Endodermal cell (in vitro differentiated cells): Measurements from ENCODE around the gene ZNF473. TPM values are rescaled to one million over a fixed set of nuclear protein-coding genes. Genes with fewer than 3 reads are reported as not detected.

Experiments used
- DNase-seq: peaks from one replicate; pipeline ENCODE4 v3.0.0-alpha.2; 2017
- H3K27ac ChIP-seq: 2 replicates; pipeline ENCODE4 v1.5.1; 2013; ENCODE audit warnings: mild to moderate bottlenecking, low read depth, low read length, moderate library complexity
- H3K27me3 ChIP-seq: 2 replicates; pipeline ENCODE4 v1.6.1; 2013; ENCODE audit warnings: mild to moderate bottlenecking, low read length, moderate library complexity; ENCODE audit not compliant: insufficient read depth, control insufficient read depth, poor library complexity, severe bottlenecking
- H3K36me3 ChIP-seq: 2 replicates; pipeline ENCODE4 v1.7.0; 2013; ENCODE audit warnings: mild to moderate bottlenecking, low read length, moderate library complexity; ENCODE audit not compliant: control insufficient read depth, insufficient read depth
- H3K4me1 ChIP-seq: one replicate; pipeline ENCODE4 v1.7.0; 2013; ENCODE audit warnings: low read length; ENCODE audit not compliant: control insufficient read depth, insufficient read depth
- H3K4me3 ChIP-seq: 2 replicates; pipeline ENCODE4 v1.5.1; 2013; ENCODE audit warnings: mild to moderate bottlenecking, low read length, moderate library complexity
- H3K9ac ChIP-seq: 2 replicates; pipeline ENCODE4 v1.6.1; 2013; ENCODE audit warnings: mild to moderate bottlenecking, low read length, moderate library complexity; ENCODE audit not compliant: poor library complexity, severe bottlenecking; ENCODE audit errors: extremely low read depth
- H3K9me3 ChIP-seq: 2 replicates; pipeline ENCODE4 v1.6.1; 2013; ENCODE audit warnings: mild to moderate bottlenecking, low read length, moderate library complexity; ENCODE audit not compliant: control insufficient read depth
- H3K27ac Mint-ChIP-seq: 2 replicates; pipeline ENCODE4 v1.8.0; 2020; ENCODE audit warnings: mixed read lengths
- H3K27me3 Mint-ChIP-seq: 2 replicates; pipeline ENCODE4 v1.8.0; 2021; ENCODE audit warnings: mild to moderate bottlenecking, mixed read lengths; ENCODE audit not compliant: insufficient read depth
- H3K36me3 Mint-ChIP-seq: 2 replicates; pipeline ENCODE4 v1.8.0; 2020; ENCODE audit warnings: low read depth, mixed read lengths
- H3K4me1 Mint-ChIP-seq: 2 replicates; pipeline ENCODE4 v1.8.0; 2020; ENCODE audit warnings: mixed read lengths
- H3K4me3 Mint-ChIP-seq: 2 replicates; pipeline ENCODE4 v1.8.0; 2020; ENCODE audit warnings: mild to moderate bottlenecking, moderate library complexity, mixed read lengths
- H3K9me3 Mint-ChIP-seq: 2 replicates; pipeline ENCODE4 v1.8.0; 2020; ENCODE audit warnings: mild to moderate bottlenecking, mixed read lengths
- WGBS, 2 experiments: methylation state at CpG; one replicate each; pipeline versions ENCODE4 v1.1.5 to v1.1.7; 2013; ENCODE audit warnings: missing lambda C conversion rate in 2 of 2, mixed read lengths in 1 of 2; ENCODE audit not compliant: insufficient coverage in 1 of 2, insufficient read length in 1 of 2; 5-methylcytosine and 5-hydroxymethylcytosine counted together
- total RNA-seq, 2 donors: library from RNA; stranded (reverse); fragmentation: NEBNext Ultra II Directional in 1 of 2; extraction: Animal tissue kit (Norgen Biotek cat#: 25700) in 1 of 2; gene quantifications; 2 replicates in 1 of 2; 3 replicates in 1 of 2; pipeline ENCODE4 v1.2.1, GENCODE V29; 2021
- TF ChIP-seq, protein P1 (sequence below): fragments of 200-600 bp; sonication (generic); conservative IDR thresholded peaks from 2 replicates; pipeline ENCODE4 v1.5.0; 2021; ENCODE audit warnings: antibody characterized with exemption, mild to moderate bottlenecking

Gene ZNF473
- total RNA-seq, 2 donors from 2014 or later: 9.5 to 12.0 TPM

- Mint-ChIP-seq H3K27me3 (no peaks in the 10 kb centered on the region), H3K9me3 (no peaks in the 10 kb centered on the region), H3K27ac (no peak overlapping the region), H3K4me1 (no peaks in the 10 kb centered on the region), H3K36me3 (peaks cover 52% of the 10 kb centered on the region), H3K4me3 (no peak overlapping the region)
- no peak for DNase-seq
- Histone ChIP-seq H3K4me3 (no peak overlapping the region), H3K9me3 (no peaks in the 10 kb centered on the region), H3K27me3 (no peaks in the 10 kb centered on the region), H3K36me3 (peaks cover 24% of the 10 kb centered on the region), H3K4me1 (no peaks in the 10 kb centered on the region), H3K27ac (no peak overlapping the region), H3K9ac (no peak overlapping the region)
- WGBS, 2 experiments: 91 to 94% methylated on average over 17 to 20 of the region's 20 CpGs
- TF ChIP-seq, protein P1, sequence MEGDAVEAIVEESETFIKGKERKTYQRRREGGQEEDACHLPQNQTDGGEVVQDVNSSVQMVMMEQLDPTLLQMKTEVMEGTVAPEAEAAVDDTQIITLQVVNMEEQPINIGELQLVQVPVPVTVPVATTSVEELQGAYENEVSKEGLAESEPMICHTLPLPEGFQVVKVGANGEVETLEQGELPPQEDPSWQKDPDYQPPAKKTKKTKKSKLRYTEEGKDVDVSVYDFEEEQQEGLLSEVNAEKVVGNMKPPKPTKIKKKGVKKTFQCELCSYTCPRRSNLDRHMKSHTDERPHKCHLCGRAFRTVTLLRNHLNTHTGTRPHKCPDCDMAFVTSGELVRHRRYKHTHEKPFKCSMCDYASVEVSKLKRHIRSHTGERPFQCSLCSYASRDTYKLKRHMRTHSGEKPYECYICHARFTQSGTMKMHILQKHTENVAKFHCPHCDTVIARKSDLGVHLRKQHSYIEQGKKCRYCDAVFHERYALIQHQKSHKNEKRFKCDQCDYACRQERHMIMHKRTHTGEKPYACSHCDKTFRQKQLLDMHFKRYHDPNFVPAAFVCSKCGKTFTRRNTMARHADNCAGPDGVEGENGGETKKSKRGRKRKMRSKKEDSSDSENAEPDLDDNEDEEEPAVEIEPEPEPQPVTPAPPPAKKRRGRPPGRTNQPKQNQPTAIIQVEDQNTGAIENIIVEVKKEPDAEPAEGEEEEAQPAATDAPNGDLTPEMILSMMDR: no peak
These were observed 25.6 kb upstream of the ZNF473 start for GRCh38 chr19:50000038-50000840.

- H3K36me3 Mint-ChIP-seq: peaks cover 52% of the 10 kb centered on the region
- H3K4me1 ChIP-seq: no peaks in the 10 kb centered on the region
- no peak overlapping the region for H3K4me3 ChIP-seq
- no peak overlapping the region for H3K9ac ChIP-seq
- no peak overlapping the region for H3K27ac Mint-ChIP-seq
- no peaks in the 10 kb centered on the region for H3K27me3 Mint-ChIP-seq
- peaks cover 28% of the 10 kb centered on the region for H3K36me3 ChIP-seq
- DNase-seq: no peak
- no peaks in the 10 kb centered on the region for H3K9me3 ChIP-seq
- H3K4me3 Mint-ChIP-seq: no peak overlapping the region
- TF ChIP-seq, protein P1: no peak
- 91 to 96% methylated on average over 15 to 16 of the region's 16 CpGs for WGBS, 2 experiments
- H3K9me3 Mint-ChIP-seq: no peaks in the 10 kb centered on the region
- no peaks in the 10 kb centered on the region for H3K4me1 Mint-ChIP-seq
- H3K27ac ChIP-seq: no peak overlapping the region
- H3K27me3 ChIP-seq: no peaks in the 10 kb centered on the region
These were observed 24.8 kb upstream of the ZNF473 start for GRCh38 chr19:50000841-50001557.

GRCh38 chr19:50001775-50002174 is 24.0 kb upstream of the ZNF473 start:
- no peak overlapping the region for H3K9ac ChIP-seq
- H3K4me3 ChIP-seq: no peak overlapping the region
- 92 to 98% methylated on average over 5 to 8 of the region's 8 CpGs for WGBS, 2 experiments
- H3K9me3 ChIP-seq: no peaks in the 10 kb centered on the region
- no peak overlapping the region for H3K4me3 Mint-ChIP-seq
- H3K36me3 Mint-ChIP-seq: peaks cover 54% of the 10 kb centered on the region
- no peak for DNase-seq
- no peaks in the 10 kb centered on the region for H3K4me1 Mint-ChIP-seq
- no peaks in the 10 kb centered on the region for H3K9me3 Mint-ChIP-seq
- H3K27ac Mint-ChIP-seq: no peak overlapping the region
- H3K4me1 ChIP-seq: no peaks in the 10 kb centered on the region
- H3K27me3 Mint-ChIP-seq: no peaks in the 10 kb centered on the region
- H3K27ac ChIP-seq: no peak overlapping the region
- no peaks in the 10 kb centered on the region for H3K27me3 ChIP-seq
- TF ChIP-seq, protein P1: no peak
- H3K36me3 ChIP-seq: peaks cover 30% of the 10 kb centered on the region
